Caco-2 (cell line): ENCODE measurements around the gene APOBEC3B. TPM values are rescaled to one million over a fixed set of nuclear protein-coding genes. Genes with fewer than 3 reads are reported as not detected.
"Not testable (repeated sequence)": the region's sequence is repeated elsewhere in the genome, so short reads cannot be mapped to it uniquely, and the experiment has no call there.

Experiments used
- BruUV-seq: library from RNA; stranded (reverse); fragments of 400-500 nt; replicated peaks from 2 replicates; lab custom pipeline; 2021; lab: Mats Ljungman, UMichigan
- CTCF ChIA-PET: fragments of 300-600 bp; sonication (Branson Sonifier 250); formaldehyde crosslinking; loops from one replicate; lab custom pipeline; 2022; ENCODE audit warnings: antibody characterized with exemption; lab: Charles Lee
- POLR2A ChIA-PET: fragments of 300-600 bp; sonication (Branson Sonifier 250); formaldehyde crosslinking; loops from one replicate; lab custom pipeline; 2022; ENCODE audit warnings: antibody characterized with exemption; lab: Charles Lee
- DNase-seq, 2 experiments: peaks; one replicate each; pipeline versions ENCODE4 v3.0.0 to v3.0.0-alpha.2; 2020 to 2022
- H3K27me3 ChIP-seq: replicated peaks from 2 replicates; pipeline ENCODE4 v1.6.0; 2011; ENCODE audit warnings: low read length; ENCODE audit not compliant: control insufficient read depth, insufficient read depth
- H3K36me3 ChIP-seq: 2 replicates; pipeline ENCODE4 v1.5.1; 2011; ENCODE audit warnings: low read length; ENCODE audit not compliant: control insufficient read depth, insufficient read depth
- H3K4me1 ChIP-seq: fragments of 250-450 bp; sonication (Bioruptor Pico); 2 replicates; pipeline ENCODE4 v1.5.1; 2020; ENCODE audit warnings: mild to moderate bottlenecking
- H3K4me3 ChIP-seq: 2 replicates; pipeline ENCODE4 v1.5.1; 2011; ENCODE audit warnings: low read depth, mild to moderate bottlenecking, control low read depth, low read length
- H3K9me3 ChIP-seq: fragments of 250-450 bp; sonication (Bioruptor Pico); 2 replicates; pipeline ENCODE4 v1.5.1; 2020; ENCODE audit warnings: mild to moderate bottlenecking, moderate library complexity
- H3K27ac Mint-ChIP-seq: one replicate; pipeline ENCODE4 v1.8.0; 2022; ENCODE audit warnings: mixed read lengths; ENCODE audit not compliant: unreplicated experiment
- H3K27me3 Mint-ChIP-seq: one replicate; pipeline ENCODE4 v1.8.0; 2022; ENCODE audit warnings: mixed read lengths; ENCODE audit not compliant: insufficient read depth, unreplicated experiment
- H3K36me3 Mint-ChIP-seq: one replicate; pipeline ENCODE4 v1.8.0; 2022; ENCODE audit warnings: mild to moderate bottlenecking, mixed read lengths; ENCODE audit not compliant: insufficient read depth, unreplicated experiment
- H3K4me1 Mint-ChIP-seq: one replicate; pipeline ENCODE4 v1.8.0; 2022; ENCODE audit warnings: low read depth, mixed read lengths; ENCODE audit not compliant: unreplicated experiment
- H3K4me3 Mint-ChIP-seq: one replicate; pipeline ENCODE4 v1.8.0; 2022; ENCODE audit warnings: mild to moderate bottlenecking, moderate library complexity, mixed read lengths; ENCODE audit not compliant: unreplicated experiment
- H3K9me3 Mint-ChIP-seq: one replicate; pipeline ENCODE4 v1.8.0; 2022; ENCODE audit warnings: mixed read lengths; ENCODE audit not compliant: unreplicated experiment
- CTCF ChIP-seq, 2 experiments: fragments of 200-600 bp in 1 of 2; IDR thresholded peaks; 1 replicate in 1 of 2; 2 replicates in 1 of 2; pipeline versions ENCODE4 v1.5.1 to v1.8.0; 2011 to 2022; ENCODE audit warnings: antibody characterized with exemption in 1 of 2, control low read depth in 1 of 2, inconsistent platforms in 1 of 2, low read depth in 1 of 2, low read length in 1 of 2, mild to moderate bottlenecking in 1 of 2, moderate library complexity in 1 of 2; ENCODE audit not compliant: insufficient read depth in 1 of 2, severe bottlenecking in 1 of 2, unreplicated experiment in 1 of 2
- intact Hi-C: fragments of 100-400 bp; cut with micrococcal nuclease; formaldehyde crosslinking; loops from one replicate; pipeline ENCODE4 v1.10.0; 2022; ENCODE audit not compliant: unreplicated experiment
- total RNA-seq: library from RNA; stranded (reverse); gene quantifications from 2 replicates; pipeline ENCODE4 v1.2.3, GENCODE V29; 2022

Gene APOBEC3B
- total RNA-seq, 1 experiment from 2014 or later, result 55.8 TPM

- BruUV-seq, result TSS peak; percentile 82
- Mint-ChIP-seq H3K27ac (peak overlapping the region; percentile 91), H3K36me3 (peaks cover 36% of the 10 kb centered on the region), H3K4me3 (peak overlapping the region; percentile 80), H3K9me3 (no peaks in the 10 kb centered on the region), H3K4me1 (peaks cover 19% of the 10 kb centered on the region), H3K27me3 (no peaks in the 10 kb centered on the region)
- DNase-seq, result peak; percentile 80 to 82
- no peaks in the 10 kb centered on the region for H3K27me3 ChIP-seq
- H3K4me3 ChIP-seq, result peak overlapping the region; percentile 44
- peaks cover 11% of the 10 kb centered on the region for H3K9me3 ChIP-seq
- CTCF ChIA-PET, result interaction anchor here (0.7 to 3.7 kb wide), 9 partner anchors 13 to 309 kb away, joined by 3 to 21 read pairs (median 4); partner anchors contain the start of gene CBX6
- no peaks in the 10 kb centered on the region for H3K36me3 ChIP-seq
- TF ChIP-seq CTCF (IDR thresholded peaks at IDR 0.05; ENCODE audit: insufficient read depth in 1 of 2, low read depth in 1 of 2, low read length in 1 of 2, severe bottlenecking in 1 of 2, unreplicated experiment in 1 of 2), result peak; percentile 70 to 94
- peaks cover 19% of the 10 kb centered on the region for H3K4me1 ChIP-seq
- intact Hi-C loops, result loop anchor here (1.0 to 5.0 kb wide), 2 partner anchors 22 to 109 kb away; partner anchors contain the start of gene CBX6
- POLR2A ChIA-PET, result interaction anchor here (0.7 to 2.3 kb wide), 4 partner anchors 57 to 338 kb away, joined by 3 to 14 read pairs (median 3); partner anchors contain the start of gene RPL3
Observed at GRCh38 chr22:38981005-38981991, 849 bp upstream of the APOBEC3B start.

GRCh38 chr22:38984224-38984623, 2.1 kb downstream of the APOBEC3B start:
- intact Hi-C loops, result loop anchor here (5.0 kb wide), 1 partner anchor 112 kb away; the partner anchor contains the start of gene CBX6
- Mint-ChIP-seq H3K27ac (peak overlapping the region; percentile 89), H3K36me3 (peaks cover 32% of the 10 kb centered on the region), H3K4me1 (peaks cover 19% of the 10 kb centered on the region), H3K27me3 (no peaks in the 10 kb centered on the region), H3K4me3 (peak overlapping the region; percentile 52), H3K9me3 (no peaks in the 10 kb centered on the region)
- BruUV-seq, result no TSS peak
- Histone ChIP-seq H3K9me3 (peaks cover 9% of the 10 kb centered on the region; the same call in 1 of the 2 replicates), H3K4me3 (no peak overlapping the region), H3K36me3 (no peaks in the 10 kb centered on the region), H3K27me3 (no peaks in the 10 kb centered on the region), H3K4me1 (peaks cover 19% of the 10 kb centered on the region)
- ChIA-PET POLR2A (interaction anchor here (1.4 kb wide), 1 partner anchor 63 kb away, joined by 3 read pairs; no protein-coding TSS in a partner anchor), CTCF (interaction anchor here (0.7 to 1.3 kb wide), 2 partner anchors 60 to 114 kb away, joined by 4 to 5 read pairs; no protein-coding TSS in a partner anchor)
- no peak for DNase-seq
- TF ChIP-seq CTCF (IDR thresholded peaks at IDR 0.05; ENCODE audit: insufficient read depth in 1 of 2, low read depth in 1 of 2, low read length in 1 of 2, severe bottlenecking in 1 of 2, unreplicated experiment in 1 of 2), result no peak

GRCh38 chr22:38984784-38985757, 2.9 kb downstream of the APOBEC3B start:
- ChIA-PET CTCF (interaction anchor here (0.7 to 1.3 kb wide), 3 partner anchors 61 to 219 kb away, joined by 4 to 5 read pairs (median 4); no protein-coding TSS in a partner anchor), POLR2A (interaction anchor here (1.4 kb wide), 1 partner anchor 63 kb away, joined by 3 read pairs; no protein-coding TSS in a partner anchor)
- H3K36me3 ChIP-seq, BruUV-seq, H3K9me3 ChIP-seq, H3K9me3 Mint-ChIP-seq, H3K4me3 ChIP-seq, H3K27me3 ChIP-seq, H3K27me3 Mint-ChIP-seq: not testable (repeated sequence)
- Mint-ChIP-seq H3K4me3 (peak overlapping the region; percentile 46), H3K27ac (peak overlapping the region; percentile 89), H3K36me3 (peaks cover 32% of the 10 kb centered on the region), H3K4me1 (peaks cover 19% of the 10 kb centered on the region)
- peaks cover 19% of the 10 kb centered on the region for H3K4me1 ChIP-seq
- intact Hi-C loops, result loop anchor here (5.0 kb wide), 1 partner anchor 113 kb away; the partner anchor contains the start of gene CBX6
- DNase-seq, result peak; percentile 80 to 87
